Progenitor cell of endocrine pancreas (in vitro differentiated cells): ENCODE data around the gene TP63. TPM values are rescaled to one million over a fixed set of nuclear protein-coding genes. Genes with fewer than 3 reads are reported as not detected.

Experiments
- DNase-seq: peaks from one replicate; pipeline ENCODE4 v3.0.0; 2021; ENCODE audit warnings: low spot score; ENCODE audit not compliant: unreplicated experiment
- H3K27ac Mint-ChIP-seq: 2 replicates; pipeline ENCODE4 v1.8.0; 2021; ENCODE audit warnings: mild to moderate bottlenecking, moderate library complexity, mixed read lengths
- H3K27me3 Mint-ChIP-seq: 2 replicates; pipeline ENCODE4 v1.8.0; 2021; ENCODE audit warnings: mixed read lengths
- H3K36me3 Mint-ChIP-seq: 2 replicates; pipeline ENCODE4 v1.8.0; 2022; ENCODE audit warnings: mixed read lengths; ENCODE audit not compliant: insufficient read depth
- H3K4me1 Mint-ChIP-seq: 2 replicates; pipeline ENCODE4 v1.8.0; 2021; ENCODE audit warnings: low read depth, mixed read lengths
- H3K4me3 Mint-ChIP-seq: 2 replicates; pipeline ENCODE4 v1.8.0; 2021; ENCODE audit warnings: low read depth, mild to moderate bottlenecking, moderate library complexity, mixed read lengths
- H3K9me3 Mint-ChIP-seq: 2 replicates; pipeline ENCODE4 v1.8.0; 2021; ENCODE audit warnings: low read depth, mixed read lengths
- total RNA-seq: library from RNA; stranded (reverse); gene quantifications from 2 replicates; pipeline ENCODE4 v1.2.1, GENCODE V29; 2021
- TF ChIP-seq, protein P1 (sequence below): fragments of 200-600 bp; sonication (generic); IDR thresholded peaks from one replicate; pipeline ENCODE4 v1.5.0; 2021; ENCODE audit warnings: antibody characterized with exemption, mild to moderate bottlenecking; ENCODE audit not compliant: unreplicated experiment

Gene TP63
- total RNA-seq, 1 donor from 2014 or later = 0.72 TPM

DNA sequence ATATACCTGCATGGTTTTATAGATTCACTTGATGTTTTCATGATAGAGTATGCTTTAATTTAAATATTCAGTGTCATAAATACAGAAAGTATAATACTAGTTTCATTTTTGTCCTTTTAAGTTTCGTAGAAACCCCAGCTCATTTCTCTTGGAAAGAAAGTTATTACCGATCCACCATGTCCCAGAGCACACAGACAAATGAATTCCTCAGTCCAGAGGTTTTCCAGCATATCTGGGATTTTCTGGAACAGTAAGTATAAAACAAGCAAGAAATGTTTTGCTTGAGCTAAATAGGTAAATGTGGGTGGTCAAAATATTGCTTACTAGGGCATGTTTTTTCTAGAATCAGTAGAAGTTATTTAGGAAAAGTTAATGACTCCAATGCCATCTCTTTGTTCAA, 106.4 kb downstream of the TP63 start:
- no peaks in the 10 kb centered on the region for H3K9me3 Mint-ChIP-seq

DNA sequence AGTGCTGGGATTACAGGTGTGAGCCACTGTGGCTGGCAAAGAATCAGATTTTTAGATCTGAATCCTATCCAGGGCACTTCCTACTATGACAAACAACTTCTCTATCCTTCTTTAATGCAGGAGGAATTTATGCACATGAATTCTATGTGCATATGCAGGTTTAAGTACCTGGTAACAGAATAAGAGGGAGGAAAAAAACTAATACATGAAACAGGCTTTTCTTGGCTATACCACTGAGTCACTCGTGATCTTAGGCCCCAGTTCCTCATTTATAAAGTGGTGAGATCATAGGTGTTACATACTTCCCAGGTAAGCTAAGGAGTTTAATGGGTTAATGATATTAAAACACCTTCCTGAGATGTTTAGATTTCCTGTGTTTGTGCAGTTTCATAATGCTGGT, 108.2 kb downstream of the TP63 start:
- no peaks in the 10 kb centered on the region for H3K36me3 Mint-ChIP-seq
- no peak for DNase-seq
- H3K9me3 Mint-ChIP-seq = peaks cover 3% of the 10 kb centered on the region
- no peak overlapping the region for H3K27ac Mint-ChIP-seq
- TF ChIP-seq, protein P1, sequence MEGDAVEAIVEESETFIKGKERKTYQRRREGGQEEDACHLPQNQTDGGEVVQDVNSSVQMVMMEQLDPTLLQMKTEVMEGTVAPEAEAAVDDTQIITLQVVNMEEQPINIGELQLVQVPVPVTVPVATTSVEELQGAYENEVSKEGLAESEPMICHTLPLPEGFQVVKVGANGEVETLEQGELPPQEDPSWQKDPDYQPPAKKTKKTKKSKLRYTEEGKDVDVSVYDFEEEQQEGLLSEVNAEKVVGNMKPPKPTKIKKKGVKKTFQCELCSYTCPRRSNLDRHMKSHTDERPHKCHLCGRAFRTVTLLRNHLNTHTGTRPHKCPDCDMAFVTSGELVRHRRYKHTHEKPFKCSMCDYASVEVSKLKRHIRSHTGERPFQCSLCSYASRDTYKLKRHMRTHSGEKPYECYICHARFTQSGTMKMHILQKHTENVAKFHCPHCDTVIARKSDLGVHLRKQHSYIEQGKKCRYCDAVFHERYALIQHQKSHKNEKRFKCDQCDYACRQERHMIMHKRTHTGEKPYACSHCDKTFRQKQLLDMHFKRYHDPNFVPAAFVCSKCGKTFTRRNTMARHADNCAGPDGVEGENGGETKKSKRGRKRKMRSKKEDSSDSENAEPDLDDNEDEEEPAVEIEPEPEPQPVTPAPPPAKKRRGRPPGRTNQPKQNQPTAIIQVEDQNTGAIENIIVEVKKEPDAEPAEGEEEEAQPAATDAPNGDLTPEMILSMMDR = no peak
- H3K27me3 Mint-ChIP-seq = peaks cover 9% of the 10 kb centered on the region
- no peaks in the 10 kb centered on the region for H3K4me1 Mint-ChIP-seq
- H3K4me3 Mint-ChIP-seq = no peak overlapping the region

More for the DNA sequence above, 106.4 kb downstream of the TP63 start:
- H3K4me1 Mint-ChIP-seq = no peaks in the 10 kb centered on the region
- no peak overlapping the region for H3K4me3 Mint-ChIP-seq
- TF ChIP-seq, protein P1 = no peak
- peaks cover 14% of the 10 kb centered on the region for H3K27me3 Mint-ChIP-seq
- H3K27ac Mint-ChIP-seq = no peak overlapping the region
- no peaks in the 10 kb centered on the region for H3K36me3 Mint-ChIP-seq
- no peak for DNase-seq

DNA sequence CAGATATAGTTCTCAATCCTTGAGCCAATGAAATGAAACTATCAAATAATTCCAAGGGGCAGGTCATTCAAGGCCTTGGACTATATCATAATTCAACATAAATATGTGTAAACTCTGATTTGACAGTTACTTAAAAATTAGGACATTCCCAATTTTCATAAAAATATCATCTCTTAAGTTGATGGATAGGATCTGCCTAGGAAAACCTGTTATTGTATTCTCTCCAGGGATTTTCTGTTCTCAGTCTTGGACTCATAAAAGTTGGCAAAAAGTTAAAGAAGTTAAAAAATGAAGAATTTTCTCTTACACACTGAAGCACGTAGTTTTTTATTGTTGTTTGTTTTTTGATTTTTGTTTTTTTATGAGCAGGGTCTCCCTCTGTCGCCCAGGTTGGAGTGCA, 109.0 kb downstream of the TP63 start:
- Mint-ChIP-seq H3K4me1 (no peaks in the 10 kb centered on the region), H3K9me3 (peaks cover 9% of the 10 kb centered on the region), H3K4me3 (no peak overlapping the region), H3K36me3 (no peaks in the 10 kb centered on the region), H3K27me3 (peaks cover 4% of the 10 kb centered on the region), H3K27ac (no peak overlapping the region)
- TF ChIP-seq, protein P1 = no peak
- DNase-seq = no peak

DNA sequence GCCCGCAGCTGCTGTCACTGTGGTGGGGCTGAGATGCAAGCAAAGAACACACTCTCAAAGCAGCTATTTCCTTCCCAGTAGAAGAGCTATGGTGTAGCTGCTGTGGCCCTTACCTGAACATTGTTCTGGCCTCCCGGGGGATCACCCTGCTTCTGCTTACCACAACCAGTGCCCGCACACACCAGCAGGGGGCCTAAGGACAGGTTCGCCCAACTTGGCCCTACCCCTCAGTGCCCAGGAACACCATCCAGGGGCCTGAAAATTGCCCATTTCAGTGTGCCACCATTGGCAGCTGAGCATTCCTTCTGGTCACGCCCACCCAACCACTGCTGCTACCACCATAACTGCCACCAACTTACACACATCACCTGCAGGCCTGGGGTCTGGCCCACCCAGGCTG, 113.0 kb downstream of the TP63 start:
- TF ChIP-seq, protein P1 = no peak
- Mint-ChIP-seq H3K27me3 (no peaks in the 10 kb centered on the region), H3K9me3 (peaks cover 13% of the 10 kb centered on the region), H3K4me3 (no peak overlapping the region), H3K36me3 (no peaks in the 10 kb centered on the region), H3K4me1 (no peaks in the 10 kb centered on the region), H3K27ac (no peak overlapping the region)
- no peak for DNase-seq

DNA sequence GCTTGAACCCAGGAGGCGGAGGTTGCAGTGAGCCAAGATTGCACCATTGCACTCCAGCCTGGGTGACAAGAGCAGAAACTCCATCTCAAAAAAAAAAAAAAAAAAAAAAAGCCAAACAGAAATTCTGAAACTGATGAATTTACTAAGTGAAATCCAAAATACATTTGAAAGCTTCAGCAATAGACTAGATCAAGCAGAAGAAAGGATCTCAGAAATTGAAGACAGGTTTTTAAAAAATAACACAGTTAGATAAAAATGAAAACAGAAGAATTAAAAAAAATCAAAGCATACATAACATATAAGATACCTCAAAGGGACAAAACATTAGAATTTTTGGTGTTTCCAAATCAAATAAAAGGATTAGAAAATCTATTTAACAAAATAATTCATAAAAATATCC, 114.4 kb downstream of the TP63 start:
- Mint-ChIP-seq H3K36me3 (no peaks in the 10 kb centered on the region), H3K4me1 (no peaks in the 10 kb centered on the region), H3K27me3 (no peaks in the 10 kb centered on the region), H3K9me3 (peaks cover 13% of the 10 kb centered on the region), H3K27ac (no peak overlapping the region), H3K4me3 (no peak overlapping the region)
- TF ChIP-seq, protein P1 = no peak
- no peak for DNase-seq
